Aorta (tissue), 5 donors: Measurements from ENCODE around the gene CA11. TPM values are rescaled to one million over a fixed set of nuclear protein-coding genes. Genes with fewer than 3 reads are reported as not detected.

Source experiments
- ATAC-seq: fragments of 200-7000 bp; cut with Tn5 transposase; one replicate; pipeline ENCODE4 v1.9.1; 2022; ENCODE audit warnings: moderate library complexity; ENCODE audit not compliant: low FRiP score
- DNase-seq, 2 donors: peaks; one replicate each; pipeline ENCODE4 v3.0.0-alpha.2; 2020
- H3K27ac ChIP-seq, 2 donors: one replicate each; pipeline ENCODE4 v1.5.1; 2013; ENCODE audit warnings: low read length in 2 of 2, mild to moderate bottlenecking in 2 of 2, moderate library complexity in 2 of 2, control low read depth in 1 of 2, inconsistent platforms in 1 of 2, low read depth in 1 of 2
- H3K27me3 ChIP-seq, 2 donors: one replicate each; pipeline ENCODE4 v1.6.1; 2013; ENCODE audit warnings: control low read depth in 1 of 2, low read length in 1 of 2, mild to moderate bottlenecking in 1 of 2, moderate library complexity in 1 of 2; ENCODE audit not compliant: insufficient read depth in 2 of 2, control insufficient read depth in 1 of 2
- H3K36me3 ChIP-seq, 2 donors: one replicate each; pipeline ENCODE4 v1.6.1; 2013; ENCODE audit warnings: control low read depth in 1 of 2, low read length in 1 of 2, mild to moderate bottlenecking in 1 of 2; ENCODE audit not compliant: insufficient read depth in 2 of 2, control insufficient read depth in 1 of 2
- H3K4me1 ChIP-seq, 2 donors: one replicate each; pipeline ENCODE4 v1.6.1; 2013; ENCODE audit warnings: low read length in 2 of 2, control low read depth in 1 of 2, mild to moderate bottlenecking in 1 of 2, moderate library complexity in 1 of 2; ENCODE audit not compliant: insufficient read depth in 2 of 2, control insufficient read depth in 1 of 2
- H3K4me3 ChIP-seq, 2 donors: one replicate each; pipeline ENCODE4 v1.5.1; 2013; ENCODE audit warnings: low read length in 2 of 2, control low read depth in 1 of 2, mild to moderate bottlenecking in 1 of 2
- H3K9me3 ChIP-seq: one replicate; pipeline ENCODE4 v1.6.1; 2013; ENCODE audit warnings: mild to moderate bottlenecking, low read length; ENCODE audit not compliant: control insufficient read depth
- WGBS, 2 donors: extraction: QIAGEN DNeasy Blood & Tissue Kit; methylation state at CpG; one replicate each; pipeline ENCODE4 v1.1.7; 2013; 5-methylcytosine and 5-hydroxymethylcytosine counted together
- intact Hi-C, 2 donors: fragments of 100-400 bp; cut with DNase I; formaldehyde crosslinking; loops; one replicate each; pipeline versions ENCODE4 v1.14.2 to v1.15.0; 2022
- polyA plus RNA-seq, 2 donors: library from polyadenylated mRNA; stranded (reverse); fragments of 200-250 nt; gene quantifications; one replicate each; pipeline ENCODE4 v1.2.3, GENCODE V29; 2013
- total RNA-seq, 2 donors: library from RNA; stranded (reverse); fragmentation: NEBNext Ultra II Directional; extraction: Animal tissue kit (Norgen Biotek cat#: 25700); gene quantifications; one replicate each; pipeline ENCODE4 v1.2.1, GENCODE V29; 2021
- donor health status: healthy with polysubstance abuse.
- donor health status: Bipolar disorder and iron deficiency.
- donor health status: DM: no; HTN: no; CAD: no.
- donor health status: DM: no; HTN: no; CAD: no.
- donor health status: DM: yes; HTN: yes; CAD: no.

CA11 gene
- total and polyA plus RNA-seq, 4 donors = 6.4 to 59.5 (median 13.0) TPM

- DNase-seq (peak; percentile 91), ATAC-seq (no peak)
- intact Hi-C loops = loop anchor here in 1 of 2 donors (10.0 kb wide), 1 partner anchor 1356 kb away; the partner anchor contains the start of gene INAFM1
- WGBS, 2 donors = 9% methylated on average over 47 of the region's 47 CpGs
- Histone ChIP-seq H3K4me3 (no peak overlapping the region), H3K9me3 (no peaks in the 10 kb centered on the region), H3K27ac (peak overlapping the region in 1 of 2 donors; percentile 14), H3K4me1 (no peaks in the 10 kb centered on the region), H3K27me3 (no peaks in the 10 kb centered on the region), H3K36me3 (no peaks in the 10 kb centered on the region)
These were observed 15.5 kb downstream of the CA11 start for GRCh38 chr19:48630296-48631063.

GRCh38 chr19:48629599-48630295 lies 16.2 kb downstream of the CA11 start:
- Histone ChIP-seq H3K4me1 (no peaks in the 10 kb centered on the region), H3K4me3 (no peak overlapping the region), H3K9me3 (no peaks in the 10 kb centered on the region), H3K36me3 (no peaks in the 10 kb centered on the region), H3K27ac (peak overlapping the region in 1 of 2 donors; percentile 18), H3K27me3 (no peaks in the 10 kb centered on the region)
- DNase-seq (peak; percentile 65 to 82), ATAC-seq (peak; percentile 4)
- 42 to 44% methylated on average over 44 to 48 of the region's 48 CpGs for WGBS, 2 donors
- intact Hi-C loops = loop anchor here in 1 of 2 donors (10.0 kb wide), 1 partner anchor 1355 kb away; the partner anchor contains the start of gene INAFM1

GRCh38 chr19:48629297-48629598 lies 16.7 kb downstream of the CA11 start:
- ATAC-seq = no peak
- DNase-seq = no peak
- no peaks in the 10 kb centered on the region for H3K9me3 ChIP-seq
- no peak overlapping the region for H3K4me3 ChIP-seq
- H3K27me3 ChIP-seq = no peaks in the 10 kb centered on the region
- H3K4me1 ChIP-seq = no peaks in the 10 kb centered on the region
- 86 to 89% methylated on average over 22 of the region's 22 CpGs for WGBS, 2 donors
- peak overlapping the region in 1 of 2 donors; percentile 18 for H3K27ac ChIP-seq
- H3K36me3 ChIP-seq = no peaks in the 10 kb centered on the region
- intact Hi-C loops = no loop called here

- Histone ChIP-seq H3K27me3 (no peaks in the 10 kb centered on the region), H3K4me1 (no peaks in the 10 kb centered on the region), H3K27ac (no peak overlapping the region), H3K36me3 (no peaks in the 10 kb centered on the region), H3K9me3 (no peaks in the 10 kb centered on the region), H3K4me3 (no peak overlapping the region)
- ATAC-seq = no peak
- peak in 1 of 2 donors; percentile 75 for DNase-seq
- intact Hi-C loops = no loop called here
- WGBS, 2 donors = 84 to 86% methylated on average over 34 of the region's 34 CpGs
These were observed 17.3 kb downstream of the CA11 start for GRCh38 chr19:48628486-48629296.

GRCh38 chr19:48627865-48628314 lies 18.1 kb downstream of the CA11 start:
- Histone ChIP-seq H3K4me3 (no peak overlapping the region), H3K4me1 (no peaks in the 10 kb centered on the region), H3K36me3 (no peaks in the 10 kb centered on the region), H3K27me3 (no peaks in the 10 kb centered on the region), H3K9me3 (no peaks in the 10 kb centered on the region), H3K27ac (no peak overlapping the region)
- 81 to 92% methylated on average over 13 to 17 of the region's 17 CpGs for WGBS, 2 donors
- intact Hi-C loops = no loop called here
- ATAC-seq (no peak), DNase-seq (peak in 1 of 2 donors; percentile 70)

- Histone ChIP-seq H3K27me3 (no peaks in the 10 kb centered on the region), H3K27ac (no peak overlapping the region), H3K9me3 (no peaks in the 10 kb centered on the region), H3K36me3 (no peaks in the 10 kb centered on the region), H3K4me3 (no peak overlapping the region), H3K4me1 (no peaks in the 10 kb centered on the region)
- peak in 1 of 2 donors; percentile 74 for DNase-seq
- intact Hi-C loops = no loop called here
- 71 to 79% methylated on average over 6 of the region's 6 CpGs for WGBS, 2 donors
- ATAC-seq = no peak
These were observed 18.7 kb downstream of the CA11 start for GRCh38 chr19:48627201-48627864.

GRCh38 chr19:48625891-48626327 lies 20.1 kb downstream of the CA11 start:
- Histone ChIP-seq H3K4me1 (no peaks in the 10 kb centered on the region), H3K9me3 (no peaks in the 10 kb centered on the region), H3K4me3 (no peak overlapping the region), H3K27ac (no peak overlapping the region), H3K27me3 (no peaks in the 10 kb centered on the region), H3K36me3 (no peaks in the 10 kb centered on the region)
- ATAC-seq (no peak), DNase-seq (peak in 1 of 2 donors; percentile 75)
- WGBS, 2 donors = 92% methylated on average over 30 of the region's 30 CpGs
- intact Hi-C loops = no loop called here
